KMS-11 (cell line): Measurements from ENCODE around the gene PMEPA1.

ENCODE experiments used
- H2AFZ ChIP-seq: fragments of 200-600 bp; sonication (generic); 2 replicates; pipeline ENCODE4 v1.6.1; 2016; ENCODE audit warnings: antibody characterized with exemption, mixed run types, low read depth
- H3K27ac ChIP-seq: fragments of 200-600 bp; sonication (generic); 2 replicates; pipeline ENCODE4 v1.6.1; 2016; ENCODE audit warnings: mild to moderate bottlenecking, mixed run types
- H3K27me3 ChIP-seq: fragments of 200-600 bp; sonication (generic); 2 replicates; pipeline ENCODE4 v1.6.1; 2017; ENCODE audit warnings: mild to moderate bottlenecking, low read depth, mixed run types, moderate library complexity; ENCODE audit not compliant: insufficient read depth
- H3K36me3 ChIP-seq: fragments of 200-600 bp; sonication (generic); 2 replicates; pipeline ENCODE4 v1.6.1; 2017; ENCODE audit warnings: mild to moderate bottlenecking, mixed run types; ENCODE audit not compliant: insufficient read depth
- H3K4me1 ChIP-seq: fragments of 200-600 bp; sonication (generic); 2 replicates; pipeline ENCODE4 v1.6.1; 2016; ENCODE audit warnings: mild to moderate bottlenecking, low read depth, mixed run types; ENCODE audit not compliant: poor library complexity, severe bottlenecking
- H3K4me2 ChIP-seq: fragments of 200-600 bp; sonication (generic); 2 replicates; pipeline ENCODE4 v1.7.0; 2016; ENCODE audit warnings: mild to moderate bottlenecking, mixed run types
- H3K4me3 ChIP-seq: fragments of 200-600 bp; sonication (generic); IDR thresholded peaks from 2 replicates; pipeline ENCODE4 v1.6.1; 2017; ENCODE audit warnings: low read depth, low read length, mixed read lengths; ENCODE audit not compliant: insufficient read depth
- H3K79me2 ChIP-seq: fragments of 200-600 bp; sonication (generic); 2 replicates; pipeline ENCODE4 v1.6.1; 2016; ENCODE audit warnings: low read depth, mixed run types; ENCODE audit not compliant: insufficient read depth
- H3K9ac ChIP-seq: fragments of 200-600 bp; sonication (generic); 2 replicates; pipeline ENCODE4 v1.6.1; 2016; ENCODE audit warnings: mild to moderate bottlenecking, mixed run types
- H4K20me1 ChIP-seq: fragments of 200-600 bp; sonication (generic); 2 replicates; pipeline ENCODE4 v1.6.1; 2016; ENCODE audit warnings: mild to moderate bottlenecking, mixed run types; ENCODE audit not compliant: insufficient read depth
- CTCF ChIP-seq: fragments of 200-600 bp; sonication (generic); conservative IDR thresholded peaks from 2 replicates; pipeline ENCODE4 v1.6.1; 2017; ENCODE audit warnings: low read depth, mild to moderate bottlenecking, antibody characterized with exemption, low read length, moderate library complexity, mixed read lengths

Gene PMEPA1

GRCh38 chr20:57609842-57610167, 100.0 kb downstream of the PMEPA1 start:
- no peak overlapping the region for H2AFZ ChIP-seq

GRCh38 chr20:57609086-57609841, 100.6 kb downstream of the PMEPA1 start:
- H3K4me3 ChIP-seq: no peak overlapping the region
- H3K27me3 ChIP-seq: no peaks in the 10 kb centered on the region
- H3K79me2 ChIP-seq: no peaks in the 10 kb centered on the region
- H3K27ac ChIP-seq: no peak overlapping the region
- no peaks in the 10 kb centered on the region for H3K36me3 ChIP-seq
- no peaks in the 10 kb centered on the region for H4K20me1 ChIP-seq
- H3K4me1 ChIP-seq: no peaks in the 10 kb centered on the region
- H2AFZ ChIP-seq: no peak overlapping the region
- TF ChIP-seq CTCF: no peak
- H3K9ac ChIP-seq: no peak overlapping the region
- no peak overlapping the region for H3K4me2 ChIP-seq

More at GRCh38 chr20:57609842-57610167, 100.0 kb downstream of the PMEPA1 start:
- no peaks in the 10 kb centered on the region for H3K4me1 ChIP-seq
- no peaks in the 10 kb centered on the region for H3K79me2 ChIP-seq
- H3K4me2 ChIP-seq: no peak overlapping the region
- no peak overlapping the region for H3K27ac ChIP-seq
- no peaks in the 10 kb centered on the region for H3K27me3 ChIP-seq
- H3K4me3 ChIP-seq: no peak overlapping the region
- no peaks in the 10 kb centered on the region for H3K36me3 ChIP-seq
- H4K20me1 ChIP-seq: no peaks in the 10 kb centered on the region
- no peak overlapping the region for H3K9ac ChIP-seq
- TF ChIP-seq CTCF: no peak

- no peaks in the 10 kb centered on the region for H3K36me3 ChIP-seq
- H3K4me1 ChIP-seq: no peaks in the 10 kb centered on the region
- no peaks in the 10 kb centered on the region for H3K79me2 ChIP-seq
- no peak for TF ChIP-seq CTCF
- H3K4me2 ChIP-seq: no peak overlapping the region
- H3K9ac ChIP-seq: no peak overlapping the region
- H2AFZ ChIP-seq: no peak overlapping the region
- H3K4me3 ChIP-seq: no peak overlapping the region
- H3K27me3 ChIP-seq: no peaks in the 10 kb centered on the region
- no peak overlapping the region for H3K27ac ChIP-seq
- H4K20me1 ChIP-seq: no peaks in the 10 kb centered on the region
Observed at GRCh38 chr20:57608516-57608915, 101.3 kb downstream of the PMEPA1 start.

- Histone ChIP-seq H3K9ac (no peak overlapping the region), H3K27ac (no peak overlapping the region), H3K36me3 (no peaks in the 10 kb centered on the region), H2AFZ (no peak overlapping the region), H3K4me2 (no peak overlapping the region), H3K4me1 (no peaks in the 10 kb centered on the region), H4K20me1 (no peaks in the 10 kb centered on the region), H3K79me2 (no peaks in the 10 kb centered on the region), H3K27me3 (no peaks in the 10 kb centered on the region), H3K4me3 (no peak overlapping the region)
- TF ChIP-seq CTCF: no peak
Observed at GRCh38 chr20:57605878-57606277, 103.9 kb downstream of the PMEPA1 start.
